T47D (cell line): Measurements from ENCODE around the gene GPR137C.

Source experiments
- DNase-seq, 2 experiments: peaks; one replicate each; pipeline versions ENCODE4 v3.0.0 to v3.0.0-alpha.2; 2011 to 2012; ENCODE audit warnings: low read depth in 1 of 2, low spot score in 1 of 2
- JUND ChIP-seq: IDR thresholded peaks from 2 replicates; pipeline ENCODE4 v1.6.1; 2012; ENCODE audit warnings: low read depth
- in situ Hi-C: cut with HindIII; loops from 2 replicates; pipeline ENCODE4 v1.10.0; 2016; ENCODE audit warnings: low sequenced_read_pairs, low pct_unique_long_range_greater_than_20kb

GPR137C gene, protein sequence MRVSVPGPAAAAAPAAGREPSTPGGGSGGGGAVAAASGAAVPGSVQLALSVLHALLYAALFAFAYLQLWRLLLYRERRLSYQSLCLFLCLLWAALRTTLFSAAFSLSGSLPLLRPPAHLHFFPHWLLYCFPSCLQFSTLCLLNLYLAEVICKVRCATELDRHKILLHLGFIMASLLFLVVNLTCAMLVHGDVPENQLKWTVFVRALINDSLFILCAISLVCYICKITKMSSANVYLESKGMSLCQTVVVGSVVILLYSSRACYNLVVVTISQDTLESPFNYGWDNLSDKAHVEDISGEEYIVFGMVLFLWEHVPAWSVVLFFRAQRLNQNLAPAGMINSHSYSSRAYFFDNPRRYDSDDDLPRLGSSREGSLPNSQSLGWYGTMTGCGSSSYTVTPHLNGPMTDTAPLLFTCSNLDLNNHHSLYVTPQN

DNA sequence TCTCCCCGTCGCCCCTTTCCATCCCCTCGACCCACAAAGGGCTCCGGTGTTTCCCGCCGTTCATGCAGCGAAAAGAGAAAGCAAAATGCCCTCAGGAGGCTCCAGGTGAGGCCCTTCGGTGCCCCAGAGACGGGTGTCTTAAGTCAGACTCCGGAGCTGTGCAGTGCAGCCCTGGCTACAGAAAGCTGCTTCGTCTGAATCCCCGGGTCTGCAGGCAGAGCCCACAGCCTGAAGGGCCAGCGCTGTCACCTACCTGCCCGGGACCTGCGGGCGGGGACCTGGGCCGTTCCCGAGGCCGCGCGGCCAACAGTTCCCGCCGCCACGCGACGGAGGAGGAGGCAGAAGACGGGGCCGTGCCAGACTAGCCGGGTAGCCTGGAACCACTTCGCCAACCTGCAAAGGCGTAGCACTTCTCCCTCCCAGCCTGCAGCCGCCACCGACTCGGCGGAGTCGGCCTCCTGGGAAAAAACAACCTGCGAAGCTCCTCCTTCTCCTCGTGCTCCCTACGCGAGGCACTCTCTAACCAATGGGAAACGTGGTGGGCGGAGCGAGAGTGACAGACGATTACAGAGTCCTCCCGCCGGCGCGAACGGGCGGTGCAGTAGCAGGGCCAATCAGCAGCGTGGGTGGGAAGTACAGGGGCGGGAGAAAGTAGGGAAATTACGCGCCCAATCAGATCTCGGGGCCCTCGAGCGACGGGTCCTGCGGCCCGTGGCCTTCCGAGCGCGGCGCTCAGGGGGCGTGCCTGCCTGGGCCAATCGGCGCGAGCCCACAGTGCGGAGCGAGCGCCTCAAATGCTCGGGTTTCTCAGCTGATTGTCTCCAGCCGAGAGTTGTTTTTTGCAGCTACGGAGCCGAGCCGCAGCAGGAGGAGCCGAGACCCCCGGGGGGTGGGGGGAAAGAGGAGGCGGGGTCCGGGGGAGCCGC is at the start of gene GPR137C, which contains the start of gene TXNDC16:
TSS of gene GPR137C (plus strand) at position 774 of the 926 bp plus-strand sequence. CDS start 312 bp downstream, outside the sequence.
TSS of gene TXNDC16 (minus strand) at position 443 of the 926 bp plus-strand sequence. CDS start 8,948 bp downstream, outside the sequence.
- DNase-seq: peak; percentile 98 to 100
- TF ChIP-seq JUND: no peak
- in situ Hi-C loops: no loop called here

DNA sequence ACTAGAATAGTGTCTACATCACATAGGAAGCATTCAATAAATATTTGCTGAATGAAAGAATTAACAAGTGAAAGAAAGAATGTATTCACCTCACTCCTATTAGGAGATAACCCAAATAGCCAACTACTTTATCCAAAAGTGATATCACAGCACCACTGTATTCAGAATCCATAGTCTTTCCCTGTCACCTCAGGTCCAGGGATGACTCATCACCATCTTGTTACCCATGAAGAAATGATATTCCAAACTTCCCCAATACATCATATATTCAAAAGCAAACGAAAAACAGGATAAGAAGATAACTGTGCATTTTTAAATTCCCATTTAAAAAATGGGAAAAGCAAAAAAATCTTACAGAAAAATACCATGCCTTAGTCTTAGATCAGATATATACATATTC is 39.4 kb upstream of the GPR137C start:
- no peak for DNase-seq
- TF ChIP-seq JUND: no peak
- in situ Hi-C loops: no loop called here

DNA sequence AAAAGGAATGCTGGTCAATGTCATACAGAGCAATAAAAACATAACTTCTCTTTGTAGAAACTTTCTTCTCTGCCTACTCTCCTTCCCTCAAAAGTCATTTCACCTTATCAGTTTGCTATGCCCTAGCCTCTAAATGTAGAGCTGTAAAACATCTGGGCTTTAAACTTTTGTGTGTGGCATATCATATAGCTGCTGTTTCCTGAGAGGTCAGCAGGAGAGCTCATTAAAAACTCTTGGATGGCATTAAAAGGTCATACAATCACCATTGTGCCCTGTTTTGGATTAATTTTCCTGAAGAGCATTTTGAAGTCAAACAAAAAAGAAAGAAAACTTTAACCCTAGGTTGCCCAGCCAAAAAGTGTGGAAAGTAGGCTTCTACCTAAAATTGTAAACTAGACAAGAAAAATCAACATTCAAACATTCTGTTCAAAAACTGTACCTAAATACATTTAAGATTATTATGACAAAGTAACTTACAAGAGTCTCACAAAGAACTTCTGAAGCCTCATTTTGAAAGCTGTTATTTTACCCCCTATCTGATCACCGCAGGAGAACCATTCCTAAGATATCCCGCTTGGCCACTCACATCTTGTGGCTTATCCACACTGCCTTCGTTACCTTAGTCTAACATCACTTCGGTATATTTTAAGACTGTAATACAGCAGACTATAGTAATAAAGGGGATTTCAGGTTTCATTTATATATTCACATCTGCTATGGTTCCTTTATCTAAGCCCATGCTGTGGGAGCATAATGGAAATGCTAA is 38.4 kb upstream of the GPR137C start:
- TF ChIP-seq JUND: no peak
- in situ Hi-C loops: no loop called here
- DNase-seq: no peak

DNA sequence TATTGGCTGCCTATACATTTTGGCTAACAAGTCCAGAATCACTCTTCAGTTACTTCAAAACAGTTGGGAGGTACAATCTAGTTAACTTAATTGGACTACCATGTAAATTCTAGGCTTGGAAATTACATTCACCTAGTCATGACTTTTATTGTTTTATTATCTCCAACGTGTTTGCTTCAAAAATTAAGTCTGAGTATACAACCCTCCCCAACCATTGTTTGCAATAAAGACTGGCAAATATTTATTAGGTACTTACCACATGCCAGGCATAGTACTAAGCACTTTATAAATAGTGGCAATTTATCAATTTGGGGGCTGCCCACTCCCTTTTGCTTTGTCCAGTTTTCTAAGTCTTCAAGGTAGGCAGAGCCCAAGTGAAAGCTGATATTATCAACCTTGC is 30.6 kb upstream of the GPR137C start:
- TF ChIP-seq JUND: no peak
- in situ Hi-C loops: no loop called here
- peak in 1 of 2 experiments; percentile 34 for DNase-seq

DNA sequence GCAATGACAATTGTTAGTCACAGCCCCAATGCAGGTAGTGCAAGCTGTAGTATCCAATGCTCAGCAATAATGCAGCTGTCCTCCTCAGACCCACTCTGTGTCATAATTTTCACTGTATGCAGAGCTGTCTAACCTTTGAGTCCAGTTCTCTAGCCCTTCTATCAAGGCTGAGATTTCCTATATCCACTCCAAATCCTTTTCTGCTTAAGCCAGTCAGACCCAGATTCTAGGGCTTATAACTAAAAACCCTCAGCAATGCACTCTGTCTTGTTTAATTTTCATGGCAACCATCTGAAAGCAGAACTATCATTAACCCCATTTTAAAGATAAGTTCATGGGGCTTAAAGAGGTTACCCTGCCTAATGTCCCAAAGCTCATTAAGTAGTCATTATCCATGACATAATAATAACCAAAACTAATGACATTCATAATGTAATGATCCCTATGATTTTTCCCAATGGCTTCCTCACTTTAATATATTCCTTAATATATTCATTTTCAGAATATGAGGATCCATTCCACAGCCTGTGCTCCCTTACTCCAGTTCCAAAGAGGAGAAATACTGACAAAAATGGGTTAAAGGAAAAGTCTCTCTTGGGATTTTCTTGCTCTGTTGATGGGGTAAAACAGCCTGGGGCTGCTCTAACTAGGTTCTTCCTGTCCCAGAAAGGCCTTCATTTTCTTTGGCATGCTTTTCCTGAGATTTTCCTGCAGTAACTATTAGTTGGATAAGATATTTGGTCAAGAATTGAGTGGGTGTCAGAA is 29.9 kb upstream of the GPR137C start:
- no peak for DNase-seq
- in situ Hi-C loops: no loop called here
- TF ChIP-seq JUND: no peak

DNA sequence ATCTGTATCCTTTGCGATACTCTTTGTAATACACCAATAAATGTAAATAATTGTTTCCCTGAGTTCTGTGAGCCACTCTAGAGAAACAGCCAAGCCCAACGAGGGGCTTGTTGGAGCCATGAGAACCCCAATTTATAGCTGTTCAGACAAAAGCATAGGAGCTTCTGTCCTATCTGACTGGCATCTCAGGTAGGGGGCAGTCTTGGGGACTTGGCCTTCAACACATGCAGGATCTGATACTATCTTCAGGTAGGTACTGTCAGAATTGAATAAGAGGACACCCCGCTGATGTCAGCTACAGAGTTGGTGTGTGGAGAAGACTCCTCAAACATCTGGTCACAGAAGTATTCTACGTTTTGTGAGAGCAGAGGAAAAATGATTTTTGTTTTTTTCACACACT is 25.6 kb upstream of the GPR137C start:
- no peak for DNase-seq
- TF ChIP-seq JUND: no peak
- in situ Hi-C loops: no loop called here

DNA sequence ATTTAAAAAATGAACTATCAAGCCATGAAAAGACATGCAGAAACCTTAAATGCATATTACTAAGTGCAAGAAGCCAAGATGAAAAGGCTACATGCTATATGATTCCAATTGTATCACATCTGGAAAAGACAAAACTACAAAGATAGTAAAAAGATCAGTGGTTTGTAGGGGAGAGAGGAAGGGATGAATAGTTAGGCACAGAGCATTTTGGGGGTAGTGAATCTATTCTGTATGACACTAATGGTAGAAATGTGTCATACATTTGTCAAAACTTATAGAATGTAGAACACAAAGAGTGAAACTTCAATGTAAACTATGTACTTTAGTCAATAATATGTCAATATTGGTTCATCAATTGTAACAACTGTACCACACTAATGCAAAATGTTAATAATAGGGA is 21.2 kb upstream of the GPR137C start:
- in situ Hi-C loops: no loop called here
- no peak for DNase-seq
- TF ChIP-seq JUND: no peak

DNA sequence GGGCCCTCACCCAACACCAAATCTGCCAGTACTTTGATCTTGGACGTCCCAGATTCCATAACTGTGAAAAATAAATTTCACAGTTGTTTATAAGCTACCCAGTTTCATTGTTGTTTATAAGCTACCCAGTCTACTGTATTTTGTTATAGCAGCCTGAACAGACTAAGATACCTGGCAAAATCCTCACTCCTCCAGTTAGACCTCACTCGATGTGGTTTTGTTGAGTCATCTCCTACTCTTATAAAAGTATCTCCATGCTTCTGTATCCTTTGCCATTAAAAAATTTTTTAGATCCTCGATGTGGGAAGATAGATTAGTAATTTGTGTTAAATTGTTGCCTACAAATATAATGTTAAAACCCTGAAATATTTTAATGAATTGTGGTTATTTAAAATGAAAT is 16.4 kb upstream of the GPR137C start:
- in situ Hi-C loops: no loop called here
- no peak for TF ChIP-seq JUND
- no peak for DNase-seq

DNA sequence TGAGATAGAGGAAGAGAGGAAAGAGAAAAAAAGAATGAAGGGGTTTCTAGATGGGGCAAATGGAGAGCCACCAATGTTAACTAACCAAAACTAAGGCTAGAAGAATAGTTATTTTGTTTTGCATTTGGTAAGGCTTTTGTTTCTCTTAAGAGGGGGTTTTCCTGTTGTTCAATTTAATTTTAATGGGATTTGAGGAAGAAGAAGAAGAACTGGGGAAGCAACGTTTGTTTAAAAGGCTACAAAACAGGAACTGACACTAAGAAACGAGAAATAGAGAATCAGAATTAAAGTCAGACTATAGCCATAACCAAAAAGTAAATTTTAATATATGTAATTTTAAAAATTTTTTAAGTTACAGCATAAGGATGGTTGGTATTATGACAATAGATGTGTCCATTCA is 14.0 kb upstream of the GPR137C start:
- TF ChIP-seq JUND: no peak
- DNase-seq: no peak
- in situ Hi-C loops: no loop called here

DNA sequence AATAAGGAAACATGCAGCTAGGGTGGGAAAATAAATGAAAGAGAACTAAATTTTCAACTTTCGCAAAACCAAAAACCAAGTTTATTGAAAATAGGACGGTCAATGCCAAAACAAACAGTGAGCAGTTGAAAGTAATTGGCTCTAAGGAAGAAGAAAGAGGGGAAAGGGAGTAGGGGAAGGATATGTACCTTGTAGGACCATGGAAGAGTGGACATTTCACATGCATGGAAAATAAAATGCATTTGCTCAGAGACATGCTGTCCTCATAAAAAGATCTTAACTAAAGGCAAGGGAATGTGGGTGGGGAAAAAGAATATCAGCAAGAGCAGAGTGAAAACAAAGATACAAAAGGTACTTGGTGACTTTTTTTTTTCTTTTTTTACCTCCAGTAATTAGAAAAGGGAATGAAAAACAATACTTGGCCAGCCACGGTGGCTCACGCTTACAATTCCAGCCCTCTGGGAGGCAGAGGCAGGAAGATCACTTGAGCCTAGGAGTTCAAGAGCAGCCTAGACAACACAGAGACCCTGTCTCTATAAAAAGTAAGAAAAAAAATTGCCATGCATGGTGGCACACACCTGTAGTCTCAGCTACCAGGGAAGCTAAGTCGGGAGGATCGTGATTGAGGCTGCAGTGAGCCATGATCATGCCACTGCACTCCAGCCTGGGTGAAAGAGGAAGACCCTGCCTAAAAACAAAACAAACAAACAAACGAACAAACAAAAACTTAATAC is 6.9 kb upstream of the GPR137C start:
- TF ChIP-seq JUND: no peak
- DNase-seq: no peak
- in situ Hi-C loops: no loop called here

DNA sequence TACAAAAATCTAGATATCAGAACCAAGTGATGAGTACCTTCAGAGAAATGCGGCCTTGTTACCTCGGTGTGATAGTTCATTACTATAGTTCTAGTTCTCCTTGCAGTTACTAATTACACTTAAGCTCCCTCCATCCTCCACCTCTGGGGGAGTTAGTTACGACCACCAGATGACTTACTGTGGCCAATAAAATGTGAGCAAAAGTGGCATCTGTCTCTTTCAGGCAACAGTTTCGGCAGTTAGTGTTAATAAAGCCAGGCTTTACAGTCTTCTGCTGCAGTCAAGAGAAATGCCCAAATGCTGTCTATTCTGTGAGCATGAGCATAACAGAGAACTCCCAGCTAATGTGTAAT is 6.3 kb upstream of the GPR137C start:
- TF ChIP-seq JUND: no peak
- DNase-seq: no peak
- in situ Hi-C loops: no loop called here

DNA sequence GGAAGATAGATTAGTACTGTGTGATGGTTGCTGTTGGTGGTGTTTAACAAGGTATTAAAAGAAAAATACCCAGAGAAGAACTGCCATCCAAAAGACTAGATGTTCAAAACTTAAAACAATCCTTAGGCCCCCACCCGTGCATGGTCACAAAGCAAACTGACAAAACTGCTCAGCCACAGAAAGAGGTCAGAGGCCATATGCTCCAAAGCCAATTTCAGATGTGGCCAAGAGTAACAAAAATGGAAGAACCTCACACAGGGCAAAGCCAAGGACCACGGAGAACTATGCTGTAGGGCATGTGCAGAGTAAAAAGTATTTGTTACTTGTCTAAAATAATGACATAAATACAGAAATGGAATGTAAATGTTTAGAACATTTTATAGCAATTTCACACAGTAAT is 5.6 kb upstream of the GPR137C start:
- DNase-seq: no peak

More for the DNA sequence above, 5.6 kb upstream of the GPR137C start:
- TF ChIP-seq JUND: no peak
- in situ Hi-C loops: no loop called here
